Stimulated activated CD4-positive, alpha-beta T cell treated with anti-CD3 and anti-CD28 coated beads, Interleukin-1b, Interleukin-23, amount 100 ng/mL, for 4 hours (primary cell): ENCODE results near the gene VPS16.

Experiments
- DNase-seq, 2 donors: peaks; one replicate each; pipeline ENCODE4 v3.0.0-alpha.2; 2020; ENCODE audit warnings: low read depth in 2 of 2

The VPS16 gene

DNA sequence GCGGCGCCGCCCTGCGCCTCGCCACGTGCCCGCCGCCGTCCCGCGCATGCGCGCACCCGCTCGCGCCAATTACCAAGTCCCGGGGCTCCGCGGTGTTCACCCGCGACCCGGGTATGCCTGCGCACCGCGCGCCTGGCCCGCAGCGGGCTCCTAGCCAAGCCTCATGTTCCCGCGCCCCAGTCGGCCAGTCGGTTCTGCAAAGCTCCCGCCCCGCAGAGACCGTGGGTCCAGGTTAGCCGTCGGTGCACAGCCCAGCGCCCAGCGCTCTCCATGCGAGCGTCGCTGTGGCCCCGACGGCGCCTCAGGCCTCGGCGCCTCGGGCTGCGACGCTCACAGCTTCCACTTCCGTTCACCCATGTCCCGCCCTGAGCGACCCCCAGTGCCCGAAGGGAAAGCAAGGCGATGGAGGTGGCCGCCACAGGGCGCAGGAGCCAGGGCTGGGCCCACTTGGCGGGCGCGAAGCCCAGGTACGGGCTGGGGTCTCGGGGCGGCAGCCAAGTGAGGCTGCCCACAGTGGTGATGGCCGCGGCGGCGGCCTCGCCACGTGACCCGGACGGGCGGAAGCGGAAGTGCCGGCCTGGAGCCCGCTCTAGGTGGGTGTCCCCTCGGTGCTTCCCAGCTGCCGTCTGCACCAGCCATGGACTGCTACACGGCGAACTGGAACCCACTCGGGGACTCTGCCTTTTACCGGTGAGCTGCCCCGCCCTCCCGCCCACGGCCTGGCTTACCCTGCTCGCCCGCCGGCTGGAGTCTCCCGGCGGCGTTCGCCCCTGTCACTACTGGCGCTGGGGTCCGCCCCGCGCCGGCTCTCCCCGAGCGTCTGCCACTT is at the start of gene VPS16, which contains the start of gene PCED1A:
VPS16 (plus strand) TSS at position 608 of the 829 bp plus-strand sequence; CDS start at position 638, 30 bp downstream.
PCED1A (minus strand) TSS at position 518 of the 829 bp plus-strand sequence. CDS start 743 bp downstream, outside the sequence.
- DNase-seq = peak; percentile 79 to 84

DNA sequence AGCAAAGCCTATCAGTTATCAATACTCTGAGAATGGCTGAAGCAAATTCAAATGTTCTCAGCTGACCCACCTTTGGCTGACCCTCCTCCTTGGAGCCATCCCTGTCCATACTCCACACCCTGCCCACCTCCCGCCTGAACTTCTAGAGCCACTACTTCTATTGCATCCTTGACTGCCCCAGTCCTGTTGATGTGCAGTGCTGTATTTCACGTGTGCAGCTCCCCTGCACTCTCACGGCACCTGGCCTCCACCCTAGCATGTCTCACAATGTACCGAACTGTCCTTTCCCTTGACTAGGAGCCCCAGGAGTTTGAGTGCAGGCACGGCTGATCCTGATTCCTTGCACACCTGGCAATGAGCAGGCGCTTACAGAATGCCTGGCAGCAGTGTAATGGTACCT is 47.1 kb upstream of the VPS16 start:
- no peak for DNase-seq

DNA sequence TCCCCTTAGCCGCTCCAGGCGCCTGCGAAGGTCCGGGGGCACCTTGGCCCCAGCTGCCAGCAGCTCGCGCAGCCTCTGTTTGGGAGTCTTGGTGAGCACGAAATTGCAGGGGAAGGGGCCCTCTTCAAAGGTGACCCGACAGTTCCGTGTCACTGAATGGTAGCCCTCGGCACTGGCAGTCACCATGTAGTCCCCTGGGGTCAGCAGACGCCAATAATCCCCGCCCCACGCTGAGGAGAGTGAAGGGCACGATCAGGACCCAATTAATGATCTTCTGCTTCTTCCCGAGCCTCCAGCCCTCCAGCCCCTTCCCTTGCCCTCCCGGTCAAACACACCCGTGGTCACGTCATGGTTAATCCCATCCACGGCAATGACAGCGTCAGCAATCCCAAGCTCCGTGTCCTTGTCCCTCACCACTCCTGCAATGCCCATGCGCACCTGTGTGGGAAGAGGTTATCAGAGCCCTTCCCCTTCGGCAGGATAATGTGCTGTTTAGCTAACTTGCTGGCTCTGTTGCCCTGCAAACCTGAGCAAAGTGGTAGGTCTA is 46.3 kb upstream of the VPS16 start:
- DNase-seq = no peak

DNA sequence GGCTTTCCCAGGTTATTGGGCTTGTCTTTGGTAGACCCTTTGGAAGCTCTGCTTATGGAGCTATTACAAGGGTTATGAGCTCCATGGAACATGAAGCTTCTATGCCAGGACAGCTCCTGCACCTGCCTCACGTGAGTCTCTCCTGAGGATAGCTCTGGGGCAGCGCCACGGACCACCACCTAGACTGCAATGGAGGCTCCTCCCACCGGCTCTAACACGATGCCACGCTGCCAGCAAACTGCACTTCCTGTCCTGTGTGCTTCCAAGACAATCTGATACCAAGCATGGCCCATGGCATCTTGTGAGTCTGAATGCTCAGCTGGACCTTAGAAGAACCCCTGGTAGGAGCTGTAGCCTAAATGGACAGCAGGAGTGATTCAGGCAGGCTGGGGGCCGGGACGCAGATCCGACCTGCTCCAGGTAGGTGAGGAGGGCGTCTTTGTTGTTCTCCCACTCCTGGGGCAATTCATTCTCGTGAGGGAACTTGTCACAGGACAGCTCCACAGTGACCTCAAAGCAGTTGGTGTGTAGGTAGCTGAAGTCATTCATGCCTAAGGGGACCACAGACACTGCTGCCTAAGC is 45.6 kb upstream of the VPS16 start:
- DNase-seq = no peak

DNA sequence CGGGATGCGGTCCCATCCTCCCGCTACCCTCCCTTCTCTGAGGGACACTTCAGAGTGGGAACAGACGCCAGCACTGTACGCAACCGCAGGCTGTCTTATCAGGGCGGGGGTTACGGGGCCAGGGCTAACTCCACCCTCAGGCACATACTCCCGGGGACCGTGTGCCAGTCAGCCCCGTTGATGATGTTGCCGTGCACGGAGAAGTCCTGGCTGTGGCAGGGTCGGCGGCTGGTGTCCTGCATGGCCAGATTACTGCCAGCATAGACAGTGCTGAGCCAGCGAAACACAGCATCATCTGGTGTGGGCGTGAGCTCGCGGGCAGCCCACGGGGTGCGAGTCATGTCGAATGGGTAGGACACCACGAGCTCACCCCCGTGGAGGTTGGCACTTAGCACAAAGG is 45.1 kb upstream of the VPS16 start:
- no peak for DNase-seq

DNA sequence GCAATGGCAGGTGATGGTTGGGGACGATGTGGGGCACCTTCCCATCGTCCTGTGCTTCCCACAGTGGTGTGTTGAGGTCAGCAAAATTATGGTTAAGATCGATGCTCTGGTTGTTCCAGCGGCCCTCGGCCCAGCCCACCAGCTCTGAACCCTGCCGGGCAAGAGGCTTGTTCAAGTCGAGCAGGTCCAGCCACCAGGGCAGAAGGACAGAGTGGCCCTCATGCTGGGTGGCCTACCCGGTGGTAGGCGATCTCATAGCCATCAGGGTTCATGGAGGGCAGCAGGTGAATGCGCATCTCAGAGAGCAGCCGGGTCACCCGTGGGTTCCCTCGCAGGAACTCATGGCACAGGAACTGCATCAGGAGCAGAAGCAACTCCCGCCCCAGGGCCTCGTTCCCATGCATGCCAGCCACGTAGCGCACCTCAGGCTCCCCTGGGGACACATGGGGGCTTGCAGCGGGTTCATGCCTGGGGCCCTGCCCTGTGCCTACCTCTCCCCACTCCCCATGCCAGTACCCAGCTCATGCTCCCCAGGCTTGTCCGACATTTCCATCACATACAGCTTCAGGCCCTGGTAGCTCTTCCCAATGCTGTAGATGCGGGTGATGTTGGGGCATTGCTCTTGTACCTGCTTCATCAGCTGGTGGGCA is 44.4 kb upstream of the VPS16 start:
- DNase-seq = no peak

DNA sequence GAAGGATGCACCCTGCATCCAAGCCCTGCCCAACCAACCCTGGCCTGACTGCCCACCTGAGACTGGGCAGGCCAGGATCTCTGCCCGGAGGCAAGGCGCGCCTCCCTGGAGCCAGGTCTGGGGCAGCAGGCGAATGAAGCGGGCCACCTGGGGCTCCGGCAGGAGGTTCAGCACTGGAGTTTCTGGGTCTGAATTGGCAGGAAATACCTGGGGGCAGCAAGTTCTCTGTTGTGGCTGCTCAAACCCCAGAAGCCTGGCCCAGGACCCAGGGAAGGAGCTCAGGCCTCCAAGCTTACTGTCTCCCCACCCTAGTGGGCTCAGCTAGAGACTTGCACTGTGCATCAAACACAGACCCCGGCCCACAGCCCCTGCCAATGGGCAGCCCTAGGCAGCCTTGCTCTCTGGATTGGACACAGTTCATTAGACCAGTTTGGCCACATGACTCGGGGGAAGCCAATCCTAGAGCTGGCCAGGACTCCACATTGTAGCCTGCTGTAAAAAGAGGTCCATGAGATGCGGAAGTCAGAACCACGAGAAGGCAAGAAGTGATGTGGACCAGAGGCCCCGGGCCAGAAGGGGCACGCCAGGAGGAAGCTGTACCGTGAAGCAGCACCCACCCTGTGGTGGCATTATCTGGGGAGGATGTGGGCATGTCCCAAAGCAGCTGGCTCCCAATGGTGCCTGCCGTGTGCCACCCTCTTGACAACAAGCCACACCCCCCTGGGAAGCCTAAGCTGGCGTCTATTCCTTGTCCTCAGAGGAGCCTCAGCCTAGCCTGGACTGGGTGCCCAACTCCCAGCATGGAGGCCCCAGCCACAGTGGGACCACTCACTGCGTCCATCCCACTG is 43.2 kb upstream of the VPS16 start:
- no peak for DNase-seq

DNA sequence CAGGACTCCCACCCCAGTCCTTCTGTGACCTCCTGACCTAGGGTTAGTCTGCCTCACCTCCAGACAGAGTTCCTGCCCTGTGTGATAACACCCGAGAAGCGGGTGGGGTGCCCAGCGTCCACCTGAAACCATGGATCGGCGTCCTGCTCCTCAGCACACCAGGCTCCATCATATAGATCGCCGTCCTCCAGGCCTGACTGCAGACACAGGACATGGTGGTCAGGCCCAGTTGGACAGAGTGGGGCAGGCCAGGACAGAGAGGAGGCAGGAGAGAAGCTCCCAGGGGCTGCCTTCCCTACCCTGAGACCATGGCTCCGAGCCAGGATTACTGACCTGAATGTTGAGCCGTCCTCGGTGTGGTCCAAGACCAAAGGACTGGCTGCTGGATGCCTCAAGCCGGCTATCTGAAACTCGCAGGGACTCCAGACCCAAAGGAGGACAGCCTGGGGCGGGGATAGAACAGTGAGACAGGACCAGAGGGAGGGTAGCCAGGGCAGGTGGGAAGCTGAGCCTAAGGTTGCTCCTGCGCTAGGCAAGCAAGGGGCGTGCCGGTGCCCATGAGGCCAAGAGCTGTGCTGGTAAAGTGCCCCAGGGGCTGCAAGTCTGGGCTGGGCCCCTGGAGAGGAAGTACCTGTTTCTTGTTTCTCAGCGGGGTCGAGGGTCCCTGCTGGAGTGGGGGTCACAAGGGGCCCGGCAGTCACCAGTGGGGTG is 42.3 kb upstream of the VPS16 start:
- DNase-seq = no peak

DNA sequence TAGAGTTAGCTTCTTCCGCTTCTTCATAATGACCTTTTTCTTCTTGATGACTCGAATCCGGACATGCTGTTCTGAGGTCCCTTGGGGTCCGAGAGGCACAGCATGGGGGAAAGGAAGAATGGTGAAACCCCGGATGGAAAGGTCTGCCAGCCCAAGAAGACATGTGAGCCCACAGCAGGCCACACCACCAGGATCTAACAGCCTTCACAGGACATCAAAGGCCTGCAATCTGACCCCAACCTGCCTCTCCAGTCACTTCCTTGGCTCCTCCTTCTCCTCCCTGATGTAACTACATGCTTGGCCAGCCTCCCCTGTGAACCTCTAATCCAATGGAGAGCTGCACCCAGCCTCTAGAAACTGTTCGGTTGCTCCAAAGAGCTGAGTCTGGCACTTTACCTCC is 41.7 kb upstream of the VPS16 start:
- no peak for DNase-seq

DNA sequence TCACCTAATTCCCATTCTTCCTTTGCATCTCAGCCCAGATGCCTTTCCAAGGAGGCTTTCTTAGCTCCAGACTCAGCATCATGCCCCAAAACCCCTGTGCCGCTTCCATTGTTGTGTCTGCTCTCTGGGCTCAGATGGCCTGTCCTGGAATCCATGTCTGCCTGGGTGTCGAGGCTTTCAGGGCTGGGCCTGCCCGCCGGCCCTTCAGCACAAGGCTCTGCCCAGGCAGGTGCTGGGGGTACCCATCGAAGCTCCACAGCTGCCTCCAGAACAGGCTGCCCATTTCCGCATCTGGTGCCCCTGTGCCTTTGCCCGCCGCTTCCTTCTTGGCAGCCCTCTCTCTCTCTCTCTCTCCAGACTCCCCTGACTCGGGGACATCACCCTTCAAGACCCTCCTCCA is 41.3 kb upstream of the VPS16 start:
- no peak for DNase-seq

DNA sequence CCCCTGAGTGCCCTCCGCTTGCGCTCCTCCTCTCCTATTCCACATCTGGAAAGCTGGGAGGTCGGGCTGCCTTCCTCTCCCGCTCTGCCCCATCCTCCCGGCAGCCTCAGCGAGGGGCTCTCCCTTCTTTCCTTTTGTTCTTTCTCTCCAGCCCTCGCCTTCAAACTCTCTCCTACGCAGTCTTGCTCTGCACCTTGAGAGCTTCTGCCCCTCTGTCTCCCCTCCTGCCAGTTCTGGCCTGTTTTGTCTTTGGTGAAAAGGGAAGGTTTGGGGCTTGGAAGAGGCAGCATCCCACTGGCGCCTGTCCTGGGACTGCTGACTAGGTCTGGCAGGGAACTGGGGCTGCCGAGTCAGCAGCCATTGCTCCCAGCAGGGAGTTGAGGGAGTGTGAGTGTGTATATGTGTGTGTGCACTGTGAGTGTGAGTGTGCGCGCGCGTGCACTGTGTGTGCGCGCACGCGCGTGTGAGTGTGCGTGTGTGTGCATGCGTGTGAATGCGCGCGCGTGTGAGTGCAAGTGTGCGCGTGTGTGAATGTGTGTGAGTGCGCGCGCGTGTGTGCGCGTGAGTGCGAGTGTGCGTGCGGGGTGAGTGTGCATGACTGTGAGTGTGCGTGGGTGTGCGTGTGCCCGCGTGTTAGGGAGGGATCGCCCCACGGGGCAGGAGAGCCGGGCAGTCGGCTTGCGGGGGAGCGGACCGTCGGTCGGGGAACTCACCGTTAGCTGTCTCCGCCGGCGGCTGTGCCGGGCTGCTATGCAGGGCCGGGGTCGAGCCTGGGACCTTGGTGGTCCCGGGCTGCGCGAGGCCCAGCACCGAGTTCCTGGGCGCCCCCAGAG is 40.6 kb upstream of the VPS16 start:
- DNase-seq = no peak

DNA sequence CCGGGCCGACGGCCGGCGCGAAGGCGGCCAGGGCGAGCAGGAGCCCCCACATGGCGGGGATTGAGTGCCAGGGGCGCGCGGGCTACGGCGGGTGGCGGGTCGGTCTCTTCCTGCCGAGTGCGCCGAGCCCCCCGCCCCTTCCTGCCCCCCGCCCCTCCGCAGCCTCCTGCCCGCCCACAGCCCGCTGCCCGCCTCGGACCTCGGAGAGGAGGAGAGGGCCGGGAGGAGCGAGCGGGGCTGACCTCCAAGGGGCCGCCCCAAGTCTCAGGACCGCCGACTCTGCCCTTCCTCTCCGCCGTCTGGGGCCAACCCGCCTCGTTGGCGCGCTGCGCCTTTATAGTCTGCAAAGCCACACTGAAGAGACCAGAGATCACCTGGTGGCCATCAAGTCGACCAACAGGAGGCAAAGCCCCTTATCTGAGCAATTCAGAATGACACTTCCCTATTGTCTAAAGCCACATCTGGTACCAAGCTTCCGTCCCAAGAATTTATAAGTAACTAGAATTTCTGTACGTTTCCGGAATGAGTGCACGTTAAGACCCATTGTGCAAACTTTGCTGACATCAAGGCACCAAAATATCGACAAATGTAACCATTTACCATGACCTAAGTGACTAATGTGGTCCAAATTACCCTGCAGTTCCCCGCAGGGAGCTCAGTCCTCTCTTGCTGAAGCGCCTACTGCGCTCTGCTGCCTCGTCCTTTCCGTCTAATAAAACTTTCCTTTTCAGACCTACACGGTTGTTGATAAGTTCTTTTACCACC is 39.8 kb upstream of the VPS16 start, which contains the start of gene CPXM1:
CPXM1 (minus strand) TSS at position 107 of the 765 bp plus-strand sequence; CDS start at position 52, 55 bp downstream.
- no peak for DNase-seq

DNA sequence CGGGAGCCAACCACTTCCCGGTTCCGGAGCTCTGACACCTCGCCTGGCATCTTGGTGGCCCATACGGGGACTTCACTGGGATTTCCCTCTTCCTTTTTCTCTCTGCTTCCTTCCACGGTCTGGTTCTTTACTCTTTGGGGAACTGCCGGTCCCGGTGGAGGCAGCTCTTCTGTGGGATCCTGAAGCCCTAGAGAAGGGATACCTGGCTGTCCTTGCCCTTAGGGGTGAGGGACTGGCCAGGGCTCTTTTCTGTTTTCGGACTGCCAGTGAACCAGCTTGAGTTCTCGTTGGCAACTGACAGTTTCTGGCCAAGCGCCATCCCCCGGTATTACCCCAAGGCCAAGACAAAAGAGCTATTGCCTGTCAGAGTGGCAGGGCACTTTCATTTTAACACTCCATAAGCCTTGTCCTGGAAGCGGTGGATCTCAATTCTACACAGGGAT is 39.2 kb upstream of the VPS16 start:
- DNase-seq = no peak

DNA sequence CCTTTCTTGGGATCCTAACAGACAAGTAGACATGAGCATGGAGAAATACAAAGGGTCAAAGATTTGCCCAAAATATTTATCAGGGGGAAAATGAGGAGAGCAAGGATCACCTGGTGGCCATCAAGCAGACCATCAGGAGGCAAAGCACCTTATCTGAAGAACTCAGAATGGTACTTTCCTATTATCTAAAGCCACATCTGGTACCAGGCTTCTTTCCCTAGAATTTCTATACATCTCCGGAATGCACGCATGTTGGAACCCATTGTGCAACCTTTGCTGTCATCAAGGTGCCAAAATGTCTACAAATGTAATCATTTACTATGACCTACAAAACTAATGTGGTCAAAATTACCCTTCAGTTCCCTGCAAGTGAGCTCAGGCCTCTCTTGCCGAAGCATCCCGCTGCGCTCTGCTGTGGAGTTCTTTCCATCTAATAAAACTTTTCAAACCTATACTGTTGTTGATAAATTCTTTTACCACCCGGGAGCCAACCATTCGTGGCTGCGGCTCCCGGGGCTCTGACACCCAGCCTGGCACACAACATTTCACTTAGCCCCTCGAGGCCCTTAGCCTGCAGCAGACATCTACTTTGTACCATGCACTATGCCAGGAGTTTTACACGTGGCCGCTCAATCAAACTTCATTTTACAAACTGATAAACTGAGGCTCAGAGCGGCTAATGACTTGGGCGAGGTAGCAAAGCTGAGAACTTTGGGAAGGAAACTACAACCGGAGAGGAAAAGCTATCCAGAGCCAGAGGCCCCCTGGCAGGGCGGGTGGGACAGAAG is 36.3 kb upstream of the VPS16 start:
- no peak for DNase-seq

DNA sequence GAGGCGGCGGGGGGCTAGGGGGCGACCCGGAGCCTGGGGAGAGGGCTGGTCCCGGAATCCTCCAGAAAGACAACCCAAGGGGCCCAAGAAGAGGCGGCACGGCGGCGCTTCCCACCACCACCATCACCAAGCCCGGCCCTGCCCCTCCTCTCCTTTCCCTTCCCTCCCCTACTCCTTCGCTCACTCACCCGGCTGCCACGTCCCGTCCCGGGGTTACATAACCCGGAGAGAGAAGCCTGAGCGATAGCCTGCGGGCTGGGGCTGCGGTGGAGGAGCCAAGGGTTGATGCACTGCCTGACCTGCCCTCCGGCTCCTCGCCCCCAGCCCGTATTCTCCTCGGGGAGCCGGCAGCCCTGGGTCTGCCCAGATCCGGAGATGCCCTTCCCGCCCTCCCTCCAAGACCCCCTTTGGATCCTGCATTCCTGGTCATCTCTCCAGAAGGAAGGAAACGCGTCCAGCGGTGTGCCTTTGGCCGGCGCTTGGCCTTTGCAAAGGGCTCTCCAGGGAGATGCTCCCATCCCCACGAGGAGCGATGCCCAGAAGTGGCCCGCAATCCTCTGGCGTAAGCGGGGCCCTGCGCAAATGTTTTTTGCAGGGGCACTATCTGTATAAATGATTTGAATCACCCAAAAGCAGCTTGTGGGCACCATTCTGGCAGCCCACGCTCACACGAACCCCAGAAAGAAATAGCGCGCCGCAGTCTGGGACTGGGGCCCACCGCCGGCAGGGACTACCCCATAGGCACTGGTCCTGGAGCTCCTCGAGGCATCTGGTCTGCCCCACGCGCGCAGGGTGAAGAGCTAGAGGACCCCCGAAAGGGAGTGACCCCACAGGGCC is 35.5 kb upstream of the VPS16 start:
- DNase-seq = no peak

DNA sequence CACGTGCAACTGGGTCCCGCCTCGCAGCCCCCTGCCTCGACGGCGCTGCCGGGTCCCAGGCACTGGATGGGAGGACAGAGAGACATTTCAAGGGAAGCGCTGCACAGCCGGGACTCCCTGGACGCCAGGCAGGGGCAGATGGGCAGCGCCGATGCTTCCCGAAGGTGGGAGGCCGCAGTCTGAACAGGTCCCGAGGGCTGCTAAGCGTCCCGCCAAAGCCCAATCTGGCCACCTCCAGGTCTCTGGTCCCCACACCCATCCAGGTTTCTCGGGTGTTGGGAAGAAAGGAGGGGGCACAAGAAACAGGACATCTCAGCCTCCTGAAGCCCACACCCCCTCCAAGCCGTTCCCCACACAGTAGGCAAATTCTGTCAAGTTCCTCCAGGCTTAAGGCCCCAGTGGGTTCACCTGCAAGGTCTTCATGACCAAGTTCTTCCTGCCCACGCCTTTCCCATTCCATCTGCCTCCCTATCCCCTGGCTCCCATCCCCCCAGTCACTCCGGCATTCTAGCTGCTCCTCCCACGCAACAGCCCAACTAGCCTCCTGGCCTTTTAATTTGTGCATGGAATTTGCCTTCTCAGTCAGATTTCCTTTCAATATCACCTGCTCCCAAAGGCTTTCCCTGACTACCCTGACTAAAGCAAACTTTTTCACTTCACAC is 34.7 kb upstream of the VPS16 start:
- DNase-seq = no peak

DNA sequence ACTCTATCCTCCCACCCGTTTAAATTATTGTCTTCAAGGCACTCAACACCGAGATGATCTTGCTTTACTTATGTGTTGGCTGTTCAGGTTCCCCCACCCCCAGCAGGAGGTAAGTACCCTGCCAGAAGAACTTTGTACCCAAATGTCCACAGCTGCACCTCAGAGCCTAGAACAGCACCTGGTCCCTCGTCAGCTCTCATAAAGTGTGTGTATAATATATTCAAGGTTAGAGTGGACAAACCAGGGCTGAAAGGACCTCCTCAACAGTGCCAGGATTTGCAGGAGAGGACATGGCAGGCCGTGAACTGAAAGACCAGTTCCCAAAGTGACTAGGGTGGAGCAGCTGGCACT is 34.2 kb upstream of the VPS16 start:
- no peak for DNase-seq
